WTC11 (cell line): ENCODE results near the gene HYAL1. TPM values are rescaled to one million over a fixed set of nuclear protein-coding genes. Genes with fewer than 3 reads are reported as not detected.
A peak's percentile ranks its signal among the peaks of the same experiment; 100 is the strongest.
"Not testable (repeated sequence)": the region's sequence is repeated elsewhere in the genome, so short reads cannot be mapped to it uniquely, and the experiment has no call there.

Experiments
- ATAC-seq: fragments of 200-7000 bp; cut with Tn5 transposase; 2 replicates; pipeline ENCODE4 v1.10.0; 2021; ENCODE audit warnings: mild to moderate bottlenecking, moderate library complexity
- CTCF ChIA-PET: fragments of 300-600 bp; sonication (Branson Sonifier 250); formaldehyde crosslinking; loops from one replicate; lab custom pipeline; 2021; ENCODE audit warnings: antibody characterized with exemption; lab: Charles Lee
- POLR2A ChIA-PET: fragments of 350-600 bp; sonication (Branson Sonifier 250); formaldehyde crosslinking; loops from one replicate; lab custom pipeline; 2021; ENCODE audit warnings: antibody characterized with exemption; lab: Charles Lee
- DNase-seq: peaks from one replicate; pipeline ENCODE4 v3.0.0; 2021; ENCODE audit warnings: low spot score
- H3K27ac Mint-ChIP-seq: 2 replicates; pipeline ENCODE4 v1.8.0; 2021; ENCODE audit warnings: mixed read lengths
- H3K27me3 Mint-ChIP-seq: 2 replicates; pipeline ENCODE4 v1.8.0; 2021; ENCODE audit warnings: low read depth, mild to moderate bottlenecking, moderate library complexity, mixed read lengths
- H3K36me3 Mint-ChIP-seq: 2 replicates; pipeline ENCODE4 v1.8.0; 2021; ENCODE audit warnings: mixed read lengths
- H3K4me1 Mint-ChIP-seq: 2 replicates; pipeline ENCODE4 v1.8.0; 2022; ENCODE audit warnings: mixed read lengths
- H3K4me3 Mint-ChIP-seq: 2 replicates; pipeline ENCODE4 v1.8.0; 2021; ENCODE audit warnings: mild to moderate bottlenecking, moderate library complexity, mixed read lengths
- H3K9me3 Mint-ChIP-seq: 2 replicates; pipeline ENCODE4 v1.8.0; 2021; ENCODE audit warnings: mixed read lengths
- AFF4 ChIP-seq: sonication (generic); formaldehyde crosslinking; IDR thresholded peaks from 2 replicates; pipeline ENCODE4 v1.8.1; 2023; ENCODE audit warnings: mild to moderate bottlenecking, missing genetic modification reagents, borderline replicate concordance
- AR ChIP-seq: fragments of 250-450 bp; sonication (Bioruptor Pico); IDR thresholded peaks from 2 replicates; pipeline ENCODE4 v1.9.0; 2021; ENCODE audit warnings: mild to moderate bottlenecking
- ETV6 ChIP-seq: sonication (generic); formaldehyde crosslinking; IDR thresholded peaks from 2 replicates; pipeline ENCODE4 v1.8.1; 2022; ENCODE audit warnings: mild to moderate bottlenecking, missing genetic modification reagents
- GABPB1 ChIP-seq: sonication (generic); formaldehyde crosslinking; IDR thresholded peaks from 2 replicates; pipeline ENCODE4 v1.8.1; 2023; ENCODE audit warnings: mild to moderate bottlenecking, missing genetic modification reagents
- HMGXB4 ChIP-seq: sonication (generic); formaldehyde crosslinking; IDR thresholded peaks from 2 replicates; pipeline ENCODE4 v1.8.1; 2023; ENCODE audit warnings: mild to moderate bottlenecking, moderate library complexity, missing genetic modification reagents
- IRF2 ChIP-seq: sonication (generic); formaldehyde crosslinking; IDR thresholded peaks from 2 replicates; pipeline ENCODE4 v1.8.0; 2022; ENCODE audit warnings: low read depth, missing genetic modification reagents, borderline replicate concordance
- JAZF1 ChIP-seq: fragments of 250-450 bp; sonication (Bioruptor Pico); IDR thresholded peaks from 2 replicates; pipeline ENCODE4 v1.9.0; 2021; ENCODE audit warnings: moderate library complexity, mild to moderate bottlenecking, inconsistent platforms
- JUN ChIP-seq: sonication (generic); formaldehyde crosslinking; IDR thresholded peaks from 2 replicates; pipeline ENCODE4 v1.8.0; 2023; ENCODE audit warnings: mild to moderate bottlenecking, missing genetic modification reagents
- NFYB ChIP-seq: sonication (generic); formaldehyde crosslinking; conservative IDR thresholded peaks from 2 replicates; pipeline ENCODE4 v1.8.0; 2022; ENCODE audit warnings: low read depth, missing genetic modification reagents
- SMAD3 ChIP-seq: sonication (generic); formaldehyde crosslinking; IDR thresholded peaks from 2 replicates; pipeline ENCODE4 v1.8.0; 2022; ENCODE audit warnings: missing genetic modification reagents, mild to moderate bottlenecking, borderline replicate concordance
- TEAD4 ChIP-seq: sonication (generic); formaldehyde crosslinking; IDR thresholded peaks from 2 replicates; pipeline ENCODE4 v1.8.0; 2022; ENCODE audit warnings: mild to moderate bottlenecking, missing genetic modification reagents
- TP53 ChIP-seq: sonication (generic); formaldehyde crosslinking; IDR thresholded peaks from 2 replicates; pipeline ENCODE4 v1.8.1; 2023; ENCODE audit warnings: mild to moderate bottlenecking, missing genetic modification reagents
- ZNF219 ChIP-seq: sonication (generic); formaldehyde crosslinking; IDR thresholded peaks from 2 replicates; pipeline ENCODE4 v1.8.0; 2023; ENCODE audit warnings: missing genetic modification reagents, mild to moderate bottlenecking, borderline replicate concordance
- ZNF532 ChIP-seq: fragments of 250-450 bp; sonication (Bioruptor Pico); IDR thresholded peaks from 2 replicates; pipeline ENCODE4 v1.9.0; 2021; ENCODE audit warnings: mild to moderate bottlenecking, borderline replicate concordance
- total RNA-seq: library from RNA; stranded (reverse); gene quantifications from 3 replicates; pipeline ENCODE4 v1.2.3, GENCODE V29; 2021

The HYAL1 gene
- total RNA-seq, 1 experiment from 2014 or later = 3.4 TPM

GRCh38 chr3:50314816-50315215 is 11.4 kb upstream of the HYAL1 start:
- POLR2A ChIA-PET = interaction anchor here (1.0 kb wide), 1 partner anchor 23 kb away, joined by 3 read pairs; no protein-coding TSS in a partner anchor
- no peak for ATAC-seq
- TF ChIP-seq ETV6 (no peak), NFYB (CRISPR knock-in tag) (no peak), JUN (CRISPR knock-in tag) (no peak), AFF4 (no peak), HMGXB4 (CRISPR knock-in tag) (no peak), IRF2 (no peak)
- TF ChIP-seq, all 79 proteins: peak for 0
- H3K4me3 Mint-ChIP-seq = no peak overlapping the region
- H3K9me3 Mint-ChIP-seq = peaks cover 8% of the 10 kb centered on the region
- CTCF ChIA-PET = interaction anchor here (1.0 to 1.4 kb wide), 4 partner anchors 12 to 22 kb away, joined by 3 to 6 read pairs (median 4); partner anchors contain the start of genes HYAL1, HYAL3 and NAA80
- H3K27me3 Mint-ChIP-seq = peaks cover 3% of the 10 kb centered on the region; the same call in 1 of the 2 replicates
- DNase-seq = no peak
- peaks cover 10% of the 10 kb centered on the region for H3K4me1 Mint-ChIP-seq
- no peak overlapping the region for H3K27ac Mint-ChIP-seq
- peaks cover 47% of the 10 kb centered on the region for H3K36me3 Mint-ChIP-seq

GRCh38 chr3:50314342-50314741 is 11.0 kb upstream of the HYAL1 start:
- no peak for TF ChIP-seq AR (CRISPR knock-in tag)
- no peak for TF ChIP-seq ZNF219 (CRISPR knock-in tag)
- TF ChIP-seq SMAD3 (CRISPR knock-in tag) = no peak
- TF ChIP-seq, all 79 proteins: peak for 0
- Mint-ChIP-seq H3K9me3 (peaks cover 13% of the 10 kb centered on the region), H3K36me3 (peaks cover 47% of the 10 kb centered on the region), H3K27ac (peak overlapping the region; percentile 45; the same call in 1 of the 2 replicates), H3K4me1 (peaks cover 5% of the 10 kb centered on the region; the same call in 1 of the 2 replicates), H3K27me3 (peaks cover 6% of the 10 kb centered on the region; the same call in 1 of the 2 replicates), H3K4me3 (no peak overlapping the region)
- no peak for DNase-seq
- POLR2A ChIA-PET = interaction anchor here (0.6 kb wide), 1 partner anchor 22 kb away, joined by 3 read pairs; the partner anchor contains the start of gene IFRD2
- ATAC-seq = no peak
- CTCF ChIA-PET = no interaction called here

- ATAC-seq, H3K4me3 Mint-ChIP-seq, POLR2A ChIA-PET, H3K4me1 Mint-ChIP-seq, CTCF ChIA-PET, DNase-seq, H3K27ac Mint-ChIP-seq: not testable (repeated sequence)
- H3K9me3 Mint-ChIP-seq = peaks cover 13% of the 10 kb centered on the region
- peaks cover 42% of the 10 kb centered on the region for H3K36me3 Mint-ChIP-seq
- peaks cover 16% of the 10 kb centered on the region; the same call in 1 of the 2 replicates for H3K27me3 Mint-ChIP-seq
Observed at GRCh38 chr3:50312041-50312440, 8.7 kb upstream of the HYAL1 start.

GRCh38 chr3:50304601-50305000 is 1.2 kb upstream of the HYAL1 start:
- Mint-ChIP-seq H3K27me3 (peaks cover 11% of the 10 kb centered on the region), H3K36me3 (peaks cover 18% of the 10 kb centered on the region), H3K9me3 (peaks cover 13% of the 10 kb centered on the region), H3K4me1 (peaks cover 22% of the 10 kb centered on the region), H3K4me3 (no peak overlapping the region), H3K27ac (no peak overlapping the region)
- CTCF ChIA-PET = no interaction called here
- ATAC-seq = no peak
- DNase-seq = no peak
- POLR2A ChIA-PET = no interaction called here
- TF ChIP-seq TEAD4 (CRISPR knock-in tag) = no peak
- no peak for TF ChIP-seq GABPB1 (CRISPR knock-in tag)
- TF ChIP-seq ZNF532 (CRISPR knock-in tag) = no peak
- no peak for TF ChIP-seq NFYB (CRISPR knock-in tag)
- TF ChIP-seq TP53 (CRISPR knock-in tag) = no peak
- no peak for TF ChIP-seq JAZF1
